DMS79 (cell line): ENCODE data around the gene LRFN3.
"Not testable (repeated sequence)": the region's sequence is repeated elsewhere in the genome, so short reads cannot be mapped to it uniquely, and the experiment has no call there.

Experiments used
- DNase-seq: peaks from one replicate; lab custom pipeline; 2025; lab: John Stamatoyannopoulos, UW

The LRFN3 gene

GRCh38 chr19:35939307-35940077, 3.3 kb downstream of the LRFN3 start:
- DNase-seq: no peak

GRCh38 chr19:35940078-35940775, 4.1 kb downstream of the LRFN3 start:
- no peak for DNase-seq

- no peak for DNase-seq
Measured at GRCh38 chr19:35940839-35941238, 4.7 kb downstream of the LRFN3 start.

GRCh38 chr19:35942235-35942634, 6.1 kb downstream of the LRFN3 start:
- no peak for DNase-seq

- no peak for DNase-seq
Measured at GRCh38 chr19:35943321-35944301, 7.4 kb downstream of the LRFN3 start.

- no peak for DNase-seq
Measured at GRCh38 chr19:35944556-35944955, 8.4 kb downstream of the LRFN3 start.

- no peak for DNase-seq
Measured at GRCh38 chr19:35945121-35945790, 9.1 kb downstream of the LRFN3 start.

- no peak for DNase-seq
Measured at GRCh38 chr19:35946203-35946602, 10.0 kb downstream of the LRFN3 start.

GRCh38 chr19:35949131-35949530, 13.0 kb downstream of the LRFN3 start:
- no peak for DNase-seq

GRCh38 chr19:35955881-35956634, 19.9 kb downstream of the LRFN3 start:
- no peak for DNase-seq

- DNase-seq: not testable (repeated sequence)
Measured at GRCh38 chr19:35957411-35957810, 21.2 kb downstream of the LRFN3 start.

GRCh38 chr19:35958660-35959039, 22.5 kb downstream of the LRFN3 start:
- no peak for DNase-seq

GRCh38 chr19:35959040-35959967, 23.1 kb downstream of the LRFN3 start:
- DNase-seq: no peak

- DNase-seq: no peak
Measured at GRCh38 chr19:35959968-35960320, 23.8 kb downstream of the LRFN3 start.

- no peak for DNase-seq
Measured at GRCh38 chr19:35960432-35960972, 24.3 kb downstream of the LRFN3 start.

GRCh38 chr19:35963514-35963913, 27.3 kb downstream of the LRFN3 start:
- no peak for DNase-seq

- no peak for DNase-seq
Measured at GRCh38 chr19:35966771-35967170, 30.6 kb downstream of the LRFN3 start.

GRCh38 chr19:35973487-35973886, 37.3 kb downstream of the LRFN3 start:
- DNase-seq: no peak

- no peak for DNase-seq
Measured at GRCh38 chr19:35975608-35976214, 39.5 kb downstream of the LRFN3 start.
